Measurements from ENCODE around the gene SLC36A1. TPM values are rescaled to one million over a fixed set of nuclear protein-coding genes. Genes with fewer than 3 reads are reported as not detected.
"Not testable (repeated sequence)": the region's sequence is repeated elsewhere in the genome, so short reads cannot be mapped to it uniquely, and the experiment has no call there.

The SLC36A1 gene
- total and polyA plus RNA-seq, 2 donors (not counting 1 experiment from before 2014, with no cell fraction given): 4.6 to 18.9 TPM

DNA sequence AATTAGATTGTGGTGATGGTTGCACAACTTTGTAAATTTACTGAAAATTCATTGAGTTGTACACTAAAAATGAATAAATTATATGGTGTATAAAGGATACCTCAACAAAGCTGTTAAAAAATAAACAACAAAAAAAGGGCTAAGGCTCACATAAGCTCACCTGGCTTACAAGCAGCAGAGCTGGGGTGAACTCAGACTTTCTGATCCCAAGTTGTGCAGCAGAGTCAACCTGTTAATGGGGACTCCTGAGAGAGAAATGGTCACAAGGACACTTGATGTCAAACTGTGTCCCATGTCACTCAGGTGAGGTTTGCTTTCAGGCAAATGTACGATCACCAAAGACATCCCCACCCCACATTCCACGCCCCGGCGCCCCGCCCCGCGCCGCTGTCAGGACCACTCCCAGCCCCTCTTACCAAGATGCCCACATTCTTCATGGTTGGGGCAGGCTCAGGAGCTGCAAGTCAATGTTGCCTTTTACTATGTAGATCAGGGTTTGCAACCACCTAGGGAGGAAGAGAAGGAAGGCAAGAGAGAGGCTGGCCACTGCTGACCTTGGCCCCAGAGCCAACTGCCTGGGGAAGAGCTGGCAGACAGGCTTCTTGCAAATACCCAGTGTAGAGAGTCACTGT, 22.4 kb upstream of the SLC36A1 start:
- H3K79me2 ChIP-seq (ENCODE audit: control insufficient read depth, insufficient read depth, low read length): no peaks in the 10 kb centered on the region
- H3K27me3 ChIP-seq (ENCODE audit: control insufficient read depth, insufficient read depth, low read length): no peaks in the 10 kb centered on the region
- TF ChIP-seq, protein P1, sequence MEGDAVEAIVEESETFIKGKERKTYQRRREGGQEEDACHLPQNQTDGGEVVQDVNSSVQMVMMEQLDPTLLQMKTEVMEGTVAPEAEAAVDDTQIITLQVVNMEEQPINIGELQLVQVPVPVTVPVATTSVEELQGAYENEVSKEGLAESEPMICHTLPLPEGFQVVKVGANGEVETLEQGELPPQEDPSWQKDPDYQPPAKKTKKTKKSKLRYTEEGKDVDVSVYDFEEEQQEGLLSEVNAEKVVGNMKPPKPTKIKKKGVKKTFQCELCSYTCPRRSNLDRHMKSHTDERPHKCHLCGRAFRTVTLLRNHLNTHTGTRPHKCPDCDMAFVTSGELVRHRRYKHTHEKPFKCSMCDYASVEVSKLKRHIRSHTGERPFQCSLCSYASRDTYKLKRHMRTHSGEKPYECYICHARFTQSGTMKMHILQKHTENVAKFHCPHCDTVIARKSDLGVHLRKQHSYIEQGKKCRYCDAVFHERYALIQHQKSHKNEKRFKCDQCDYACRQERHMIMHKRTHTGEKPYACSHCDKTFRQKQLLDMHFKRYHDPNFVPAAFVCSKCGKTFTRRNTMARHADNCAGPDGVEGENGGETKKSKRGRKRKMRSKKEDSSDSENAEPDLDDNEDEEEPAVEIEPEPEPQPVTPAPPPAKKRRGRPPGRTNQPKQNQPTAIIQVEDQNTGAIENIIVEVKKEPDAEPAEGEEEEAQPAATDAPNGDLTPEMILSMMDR (conservative IDR thresholded peaks at IDR 0.05 in 1 of 2, IDR thresholded peaks at IDR 0.05 in 1 of 2; ENCODE audit: low read depth in 1 of 2, low read length in 2 of 2): no peak
- no peak for TF ChIP-seq EZH2 (IDR thresholded peaks at IDR 0.05; ENCODE audit: low read length, missing control alignments)
- no peak for DNase-seq (ENCODE audit: low read depth in 2 of 2)
- no peaks in the 10 kb centered on the region for H3K4me1 ChIP-seq (ENCODE audit: control insufficient read depth, extremely low read depth, insufficient read depth, low read length)
- no peak overlapping the region for H3K4me3 ChIP-seq (replicated peaks in 1 of 4; ENCODE audit: control extremely low read depth in 1 of 4, insufficient read depth in 1 of 4, low read depth in 3 of 4, low read length in 4 of 4)
- no peak overlapping the region for H2AFZ ChIP-seq (ENCODE audit: low read length)
- H3K9ac ChIP-seq (ENCODE audit: insufficient read depth, low read length): no peak overlapping the region
- no peaks in the 10 kb centered on the region for H4K20me1 ChIP-seq (ENCODE audit: control insufficient read depth, extremely low read depth, insufficient read depth, low read length)
- no peaks in the 10 kb centered on the region for H3K36me3 ChIP-seq (ENCODE audit: control insufficient read depth, insufficient read depth, low read length)
- H3K27ac ChIP-seq (ENCODE audit: insufficient read depth, low read length): no peak overlapping the region
- no peak overlapping the region for H3K4me2 ChIP-seq (ENCODE audit: extremely low read depth, insufficient read depth, low read length)
- H3K9me3 ChIP-seq (ENCODE audit: control insufficient read depth, insufficient read depth, low read depth, low read length): no peaks in the 10 kb centered on the region

DNA sequence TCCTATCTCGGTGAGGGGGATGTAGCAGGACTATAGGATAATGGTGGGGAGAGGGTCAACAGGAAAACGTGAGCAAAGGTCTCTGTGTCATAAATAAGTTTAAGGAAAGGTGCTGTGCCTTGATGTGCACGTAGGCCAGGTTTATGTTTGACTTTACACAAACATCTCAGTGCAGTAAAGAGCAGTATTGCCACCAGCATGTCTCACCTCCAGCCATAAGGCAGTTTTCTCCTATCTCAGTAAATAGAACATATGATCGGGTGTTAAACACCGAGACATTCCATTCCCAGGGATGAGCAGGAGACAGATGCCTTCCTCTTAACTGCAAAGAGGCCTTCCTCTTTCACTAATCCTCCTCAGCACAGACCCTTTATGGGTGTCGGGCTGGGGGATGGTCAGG, 21.1 kb upstream of the SLC36A1 start:
- not testable (repeated sequence) for H3K27me3 ChIP-seq (ENCODE audit: control insufficient read depth, insufficient read depth, low read length); H3K4me3 ChIP-seq (replicated peaks in 1 of 4; ENCODE audit: control extremely low read depth in 1 of 4, insufficient read depth in 1 of 4, low read depth in 3 of 4, low read length in 4 of 4); H2AFZ ChIP-seq (ENCODE audit: low read length); H3K36me3 ChIP-seq (ENCODE audit: control insufficient read depth, insufficient read depth, low read length); H3K79me2 ChIP-seq (ENCODE audit: control insufficient read depth, insufficient read depth, low read length); H3K27ac ChIP-seq (ENCODE audit: insufficient read depth, low read length); H3K9me3 ChIP-seq (ENCODE audit: control insufficient read depth, insufficient read depth, low read depth, low read length); H4K20me1 ChIP-seq (ENCODE audit: control insufficient read depth, extremely low read depth, insufficient read depth, low read length); H3K4me1 ChIP-seq (ENCODE audit: control insufficient read depth, extremely low read depth, insufficient read depth, low read length); H3K4me2 ChIP-seq (ENCODE audit: extremely low read depth, insufficient read depth, low read length); H3K9ac ChIP-seq (ENCODE audit: insufficient read depth, low read length); DNase-seq (ENCODE audit: low read depth in 2 of 2)

DNA sequence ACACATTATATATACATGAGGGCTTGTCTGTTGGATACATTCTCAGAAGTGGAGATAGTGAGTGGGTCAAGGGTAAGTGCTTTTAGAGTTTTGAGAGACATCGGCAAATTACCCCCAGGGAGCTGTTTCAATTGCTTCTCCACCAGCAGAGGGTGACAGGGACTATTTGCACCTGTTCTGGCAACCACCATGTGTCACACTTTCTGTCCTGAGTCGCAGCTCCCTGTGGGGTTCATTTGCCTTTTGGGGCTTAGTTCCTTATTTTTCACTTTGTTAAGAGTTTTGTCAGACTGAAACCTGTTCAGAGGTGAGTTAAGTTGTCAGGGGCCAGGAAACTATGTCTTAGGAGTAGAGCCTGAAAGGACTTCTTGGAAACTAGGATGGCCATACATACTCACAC, 20.1 kb upstream of the SLC36A1 start:
- Histone ChIP-seq H3K79me2 (ENCODE audit: control insufficient read depth, insufficient read depth, low read length) (no peaks in the 10 kb centered on the region), H3K4me2 (ENCODE audit: extremely low read depth, insufficient read depth, low read length) (no peak overlapping the region), H3K36me3 (ENCODE audit: control insufficient read depth, insufficient read depth, low read length) (no peaks in the 10 kb centered on the region), H3K4me1 (ENCODE audit: control insufficient read depth, extremely low read depth, insufficient read depth, low read length) (no peaks in the 10 kb centered on the region), H3K9ac (ENCODE audit: insufficient read depth, low read length) (no peak overlapping the region), H2AFZ (ENCODE audit: low read length) (no peak overlapping the region), H3K27me3 (ENCODE audit: control insufficient read depth, insufficient read depth, low read length) (no peaks in the 10 kb centered on the region), H3K4me3 (replicated peaks in 1 of 4; ENCODE audit: control extremely low read depth in 1 of 4, insufficient read depth in 1 of 4, low read depth in 3 of 4, low read length in 4 of 4) (no peak overlapping the region), H3K9me3 (ENCODE audit: control insufficient read depth, insufficient read depth, low read depth, low read length) (no peaks in the 10 kb centered on the region), H4K20me1 (ENCODE audit: control insufficient read depth, extremely low read depth, insufficient read depth, low read length) (no peaks in the 10 kb centered on the region), H3K27ac (ENCODE audit: insufficient read depth, low read length) (no peak overlapping the region)
- TF ChIP-seq, protein P1 (conservative IDR thresholded peaks at IDR 0.05 in 1 of 2, IDR thresholded peaks at IDR 0.05 in 1 of 2; ENCODE audit: low read depth in 1 of 2, low read length in 2 of 2): no peak
- no peak for TF ChIP-seq EZH2 (IDR thresholded peaks at IDR 0.05; ENCODE audit: low read length, missing control alignments)
- no peak for DNase-seq (ENCODE audit: low read depth in 2 of 2)

Data from fibroblast of lung (primary cell).